ENCODE results near the gene C11orf52.
"Not testable (repeated sequence)": the region's sequence is repeated elsewhere in the genome, so short reads cannot be mapped to it uniquely, and the experiment has no call there.

Gene C11orf52

GRCh38 chr11:111923951-111924350 is 5.2 kb downstream of the C11orf52 start:
- TF ChIP-seq SUZ12 (IDR thresholded peaks at IDR 0.05) = no peak
- no peak for DNase-seq (ENCODE audit: extremely low spot score)
- POLR2A ChIA-PET = interaction anchor here (1.5 kb wide), 1 partner anchor 52 kb away, joined by 4 read pairs; the partner anchor contains the start of gene ALG9
- CTCF ChIA-PET = no interaction called here

DNA sequence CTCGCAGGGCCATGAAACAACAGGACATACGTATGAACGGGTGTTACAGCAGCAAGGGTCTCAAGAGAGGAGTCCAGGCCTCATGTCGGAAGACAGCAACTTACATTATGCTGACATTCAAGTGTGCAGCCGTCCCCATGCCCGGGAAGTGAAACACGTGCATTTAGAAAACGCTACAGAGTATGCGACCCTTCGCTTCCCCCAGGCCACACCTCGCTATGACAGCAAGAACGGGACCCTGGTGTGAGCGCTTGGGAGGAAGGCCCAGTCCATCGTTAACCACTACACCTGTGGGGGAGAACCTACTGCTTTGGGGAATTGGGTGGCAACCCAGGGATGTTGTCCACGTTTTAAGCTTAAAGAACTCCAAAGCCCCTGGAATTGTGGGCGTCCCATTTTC is 7.2 kb downstream of the C11orf52 start:
- DNase-seq (ENCODE audit: extremely low spot score) = no peak
- TF ChIP-seq L3MBTL2 (conservative IDR thresholded peaks at IDR 0.05) (no peak), FOXM1 (IDR thresholded peaks at IDR 0.05; ENCODE audit: borderline replicate concordance) (no peak), HDGF (IDR thresholded peaks at IDR 0.05; ENCODE audit: borderline replicate concordance) (no peak), NFRKB (IDR thresholded peaks at IDR 0.05) (no peak)
- POLR2A ChIA-PET = interaction anchor here (0.7 to 2.0 kb wide), 20 partner anchors 7 to 356 kb away, joined by 3 to 20 read pairs (median 6); partner anchors contain the start of genes ALG9, C11orf52, CFAP68 and DIXDC1
- CTCF ChIA-PET = interaction anchor here (1.0 to 1.7 kb wide), 4 partner anchors 9 to 56 kb away, joined by 3 to 5 read pairs (median 3); no protein-coding TSS in a partner anchor

DNA sequence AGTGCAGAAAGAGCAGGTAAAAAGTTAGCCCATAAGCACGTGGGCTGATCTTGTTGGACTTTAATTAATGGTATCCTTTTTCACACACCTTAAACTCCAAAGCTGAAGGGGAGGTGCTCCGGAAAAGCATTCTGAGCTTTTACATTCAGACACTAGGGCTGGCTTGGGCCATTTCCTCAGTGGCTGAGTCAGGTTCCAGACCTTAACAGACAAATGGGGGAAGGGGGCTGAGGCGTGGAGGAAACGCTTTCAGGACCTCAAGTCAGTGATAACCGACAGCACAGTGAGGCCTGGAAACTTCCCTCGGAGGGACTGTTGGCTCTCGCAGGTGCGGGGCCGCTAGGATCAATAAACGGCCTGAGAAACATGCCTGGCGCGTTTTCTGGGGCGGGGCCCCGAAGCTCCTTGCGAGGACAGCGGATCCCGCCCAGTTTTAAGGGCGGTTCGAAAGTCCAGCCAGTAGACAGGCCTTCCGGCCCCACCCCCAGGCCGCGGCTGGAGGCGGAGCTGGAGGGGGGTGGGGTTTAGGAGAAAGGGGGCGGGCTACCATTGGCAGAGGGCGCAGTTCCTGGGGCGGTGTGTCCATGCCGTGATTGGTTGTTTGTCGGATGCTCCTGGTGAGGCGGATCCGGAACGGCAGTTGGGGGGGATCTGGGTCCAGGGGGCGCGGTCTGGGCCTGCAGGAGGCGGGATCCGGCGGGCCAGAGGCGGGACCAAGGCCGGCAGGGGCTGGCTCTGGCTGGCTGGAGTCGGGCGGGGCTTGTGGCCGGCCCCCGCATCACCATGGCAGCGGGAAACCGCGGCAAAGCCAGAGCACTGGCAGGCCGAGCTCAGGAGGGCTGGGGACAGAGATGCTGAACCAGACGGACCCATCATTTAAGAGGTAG is 8.0 kb downstream of the C11orf52 start:
- ChIA-PET CTCF (interaction anchor here (0.6 to 1.7 kb wide), 6 partner anchors 8 to 162 kb away, joined by 3 to 5 read pairs (median 3); no protein-coding TSS in a partner anchor), POLR2A (interaction anchor here (0.6 to 2.0 kb wide), 30 partner anchors 8 to 355 kb away, joined by 3 to 20 read pairs (median 4); partner anchors contain the start of genes ALG9, C11orf52, CFAP68 and DIXDC1)
- TF ChIP-seq SP1 (IDR thresholded peaks at IDR 0.05) = no peak
- TF ChIP-seq L3MBTL2 (conservative IDR thresholded peaks at IDR 0.05) = peak; percentile 71
- peak; percentile 97 for DNase-seq (ENCODE audit: extremely low spot score)

DNA sequence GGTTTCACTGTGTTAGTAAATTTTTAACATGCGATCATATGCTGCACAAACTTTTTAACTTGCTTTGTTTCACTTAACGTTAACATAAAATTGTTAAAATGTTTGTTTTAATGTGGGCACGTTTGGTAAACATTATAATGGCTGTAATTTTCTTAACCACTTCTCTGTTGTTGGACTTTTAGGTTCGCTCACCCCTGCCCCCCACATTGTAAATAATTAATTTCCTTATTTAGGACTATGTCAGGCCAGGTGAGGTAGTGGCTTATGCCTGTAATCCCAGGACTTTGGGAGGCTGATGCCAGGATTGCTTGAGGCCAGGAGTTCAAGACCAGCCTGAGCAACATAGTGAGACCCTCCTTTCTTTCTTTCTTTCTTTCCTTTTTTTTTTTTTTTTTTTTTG is 11.8 kb downstream of the C11orf52 start:
- ChIA-PET CTCF (interaction anchor here (0.9 kb wide), 1 partner anchor 48 kb away, joined by 3 read pairs; no protein-coding TSS in a partner anchor), POLR2A (no interaction called here)
- TF ChIP-seq SUZ12 (IDR thresholded peaks at IDR 0.05) = no peak
- TF ChIP-seq BHLHE40 (IDR thresholded peaks at IDR 0.05; ENCODE audit: borderline replicate concordance) = no peak
- TF ChIP-seq PKNOX1 (IDR thresholded peaks at IDR 0.05) = no peak
- no peak for TF ChIP-seq SP1 (IDR thresholded peaks at IDR 0.05)
- TF ChIP-seq L3MBTL2 (conservative IDR thresholded peaks at IDR 0.05) = no peak
- TF ChIP-seq ARNT (IDR thresholded peaks at IDR 0.05) = no peak
- no peak for TF ChIP-seq HDGF (IDR thresholded peaks at IDR 0.05; ENCODE audit: borderline replicate concordance)
- TF ChIP-seq LEF1 (IDR thresholded peaks at IDR 0.05; ENCODE audit: borderline replicate concordance) = no peak
- TF ChIP-seq NFRKB (IDR thresholded peaks at IDR 0.05) = no peak
- TF ChIP-seq FOXK2 (IDR thresholded peaks at IDR 0.05) = no peak
- TF ChIP-seq ELF4 (IDR thresholded peaks at IDR 0.05) = no peak
- TF ChIP-seq CTBP1 (IDR thresholded peaks at IDR 0.05; ENCODE audit: borderline replicate concordance) = no peak
- TF ChIP-seq FOXM1 (IDR thresholded peaks at IDR 0.05; ENCODE audit: borderline replicate concordance) = no peak
- TF ChIP-seq FOXA1 (IDR thresholded peaks at IDR 0.05) = no peak
- TF ChIP-seq TARDBP (IDR thresholded peaks at IDR 0.05) = no peak
- TF ChIP-seq ZNF384 (IDR thresholded peaks at IDR 0.05) = no peak
- DNase-seq (ENCODE audit: extremely low spot score) = no peak

DNA sequence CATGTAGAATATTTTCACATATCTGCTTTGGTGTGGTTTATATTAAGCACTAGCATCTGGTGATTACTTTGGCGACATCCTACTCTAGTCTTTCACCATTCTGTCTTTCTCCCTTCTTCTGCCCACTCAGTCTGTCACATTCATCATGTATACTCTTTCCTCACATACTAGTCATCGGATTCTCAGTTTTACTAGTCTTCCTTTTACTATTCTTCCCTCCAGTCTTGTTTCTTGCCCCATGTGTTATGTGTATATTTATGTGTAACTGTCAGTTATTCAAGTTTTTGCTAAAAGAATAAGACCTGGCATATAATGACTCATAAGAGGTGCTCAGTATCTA is 13.9 kb downstream of the C11orf52 start:
- ChIA-PET POLR2A (interaction anchor here (1.8 kb wide), 1 partner anchor 46 kb away, joined by 5 read pairs; no protein-coding TSS in a partner anchor), CTCF (interaction anchor here (1.7 kb wide), 1 partner anchor 46 kb away, joined by 7 read pairs; no protein-coding TSS in a partner anchor)
- TF ChIP-seq NFRKB (IDR thresholded peaks at IDR 0.05) (no peak), LEF1 (IDR thresholded peaks at IDR 0.05; ENCODE audit: borderline replicate concordance) (no peak), SP1 (IDR thresholded peaks at IDR 0.05) (no peak), ZNF384 (IDR thresholded peaks at IDR 0.05) (no peak), FOXA1 (IDR thresholded peaks at IDR 0.05) (no peak), ARNT (IDR thresholded peaks at IDR 0.05) (no peak), SUZ12 (IDR thresholded peaks at IDR 0.05) (no peak), TARDBP (IDR thresholded peaks at IDR 0.05) (no peak)
- no peak for DNase-seq (ENCODE audit: extremely low spot score)

DNA sequence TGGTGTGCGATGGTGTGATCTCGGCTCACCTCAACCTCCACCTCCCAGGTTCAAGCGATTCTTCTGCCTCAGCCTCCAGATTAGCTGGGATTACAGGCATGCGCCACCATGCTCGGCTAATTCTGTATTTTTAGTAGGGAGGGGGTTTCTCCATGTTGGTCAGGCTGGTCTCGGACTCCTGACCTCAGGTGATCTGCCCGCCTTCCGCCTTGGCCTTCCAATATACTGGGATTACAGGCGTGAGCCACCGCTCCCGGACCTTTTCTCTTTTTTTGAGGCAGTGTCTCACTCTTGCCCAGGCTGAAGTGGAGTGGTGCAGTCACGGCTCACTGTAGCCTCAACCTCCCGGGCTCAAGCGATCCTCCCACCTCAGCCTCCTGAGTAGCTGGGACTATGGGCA is 14.5 kb downstream of the C11orf52 start:
- DNase-seq (ENCODE audit: extremely low spot score) = not testable (repeated sequence)
- ChIA-PET POLR2A (interaction anchor here (1.1 kb wide), 1 partner anchor 92 kb away, joined by 3 read pairs; the partner anchor contains the start of gene DLAT), CTCF (interaction anchor here (0.6 to 1.1 kb wide), 2 partner anchors 49 to 346 kb away, joined by 3 read pairs; no protein-coding TSS in a partner anchor)

DNA sequence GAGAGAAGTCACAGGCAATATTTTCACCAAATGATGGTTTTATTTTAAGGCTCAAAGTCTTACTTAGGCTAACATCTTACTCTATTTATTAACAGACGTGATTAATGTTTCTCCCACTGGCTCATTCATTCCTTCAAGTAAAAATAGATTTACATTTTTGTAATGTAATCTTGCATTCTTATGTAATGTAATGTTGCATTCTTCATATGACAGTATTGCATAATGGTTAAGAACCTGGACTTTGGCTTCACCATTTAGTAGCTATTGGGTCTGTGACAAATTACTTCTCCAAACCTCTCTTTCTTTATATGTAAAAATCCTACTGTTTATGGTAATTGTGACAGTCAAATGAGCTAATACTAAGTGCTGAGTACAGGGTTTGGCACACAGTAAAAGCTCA is 15.2 kb downstream of the C11orf52 start:
- POLR2A ChIA-PET = interaction anchor here (0.9 to 1.5 kb wide), 3 partner anchors 43 to 91 kb away, joined by 3 read pairs; partner anchors contain the start of gene DLAT
- DNase-seq (ENCODE audit: extremely low spot score) = no peak
- TF ChIP-seq ARNT (IDR thresholded peaks at IDR 0.05) (no peak), NFRKB (IDR thresholded peaks at IDR 0.05) (no peak), BHLHE40 (IDR thresholded peaks at IDR 0.05; ENCODE audit: borderline replicate concordance) (no peak), SP1 (IDR thresholded peaks at IDR 0.05) (no peak), ZNF384 (IDR thresholded peaks at IDR 0.05) (no peak), HDGF (IDR thresholded peaks at IDR 0.05; ENCODE audit: borderline replicate concordance) (no peak), CTBP1 (IDR thresholded peaks at IDR 0.05; ENCODE audit: borderline replicate concordance) (no peak)
- CTCF ChIA-PET = interaction anchor here (0.6 to 1.1 kb wide), 3 partner anchors 11 to 48 kb away, joined by 3 read pairs; no protein-coding TSS in a partner anchor

DNA sequence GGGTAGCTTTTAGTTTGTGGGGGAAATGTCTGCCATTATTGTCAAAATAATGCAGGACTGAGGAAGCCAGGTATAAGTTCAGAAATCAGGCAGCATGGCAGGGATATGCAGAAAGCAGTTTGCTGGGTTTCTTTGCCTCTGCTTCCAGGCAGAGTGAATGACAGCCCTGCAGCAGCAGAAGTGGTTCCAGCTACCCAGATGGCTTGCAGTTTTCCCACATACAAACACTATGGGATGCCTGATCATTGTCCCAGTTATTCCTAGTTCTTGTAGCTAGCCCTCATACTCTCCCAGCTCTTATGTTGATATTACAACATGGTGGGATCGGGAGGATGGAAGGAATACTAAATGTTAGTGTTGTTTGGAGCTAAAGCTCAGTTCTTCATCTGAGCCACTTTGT is 15.6 kb downstream of the C11orf52 start:
- ChIA-PET CTCF (interaction anchor here (0.6 to 1.1 kb wide), 3 partner anchors 11 to 48 kb away, joined by 3 read pairs; no protein-coding TSS in a partner anchor), POLR2A (interaction anchor here (0.9 to 1.5 kb wide), 3 partner anchors 43 to 91 kb away, joined by 3 read pairs; partner anchors contain the start of gene DLAT)
- no peak for DNase-seq (ENCODE audit: extremely low spot score)
- TF ChIP-seq HDGF (IDR thresholded peaks at IDR 0.05; ENCODE audit: borderline replicate concordance) (no peak), BHLHE40 (IDR thresholded peaks at IDR 0.05; ENCODE audit: borderline replicate concordance) (no peak), ARNT (IDR thresholded peaks at IDR 0.05) (no peak), NFRKB (IDR thresholded peaks at IDR 0.05) (no peak), CTBP1 (IDR thresholded peaks at IDR 0.05; ENCODE audit: borderline replicate concordance) (no peak), PKNOX1 (IDR thresholded peaks at IDR 0.05) (no peak), FOXM1 (IDR thresholded peaks at IDR 0.05; ENCODE audit: borderline replicate concordance) (no peak), ZNF384 (IDR thresholded peaks at IDR 0.05) (no peak), FOXA1 (IDR thresholded peaks at IDR 0.05) (no peak), ELF4 (IDR thresholded peaks at IDR 0.05) (no peak), LEF1 (IDR thresholded peaks at IDR 0.05; ENCODE audit: borderline replicate concordance) (no peak), SUZ12 (IDR thresholded peaks at IDR 0.05) (no peak)

Measured in HEK293T (cell line).